WTC11 (cell line): ENCODE data around the gene NR2C2AP. TPM values are rescaled to one million over a fixed set of nuclear protein-coding genes. Genes with fewer than 3 reads are reported as not detected.

ENCODE experiments used
- ATAC-seq: fragments of 200-7000 bp; cut with Tn5 transposase; 2 replicates; pipeline ENCODE4 v1.10.0; 2021; ENCODE audit warnings: mild to moderate bottlenecking, moderate library complexity
- Bru-seq: library from RNA; stranded (reverse); fragments of 400-500 nt; gene quantifications from one replicate; lab custom pipeline; 2021; lab: Mats Ljungman, UMichigan
- CTCF ChIA-PET: fragments of 300-600 bp; sonication (Branson Sonifier 250); formaldehyde crosslinking; loops from one replicate; lab custom pipeline; 2021; ENCODE audit warnings: antibody characterized with exemption; lab: Charles Lee
- POLR2A ChIA-PET: fragments of 350-600 bp; sonication (Branson Sonifier 250); formaldehyde crosslinking; loops from one replicate; lab custom pipeline; 2021; ENCODE audit warnings: antibody characterized with exemption; lab: Charles Lee
- DNase-seq: peaks from one replicate; pipeline ENCODE4 v3.0.0; 2021; ENCODE audit warnings: low spot score
- H3K27ac Mint-ChIP-seq: 2 replicates; pipeline ENCODE4 v1.8.0; 2021; ENCODE audit warnings: mixed read lengths
- H3K27me3 Mint-ChIP-seq: 2 replicates; pipeline ENCODE4 v1.8.0; 2021; ENCODE audit warnings: low read depth, mild to moderate bottlenecking, moderate library complexity, mixed read lengths
- H3K36me3 Mint-ChIP-seq: 2 replicates; pipeline ENCODE4 v1.8.0; 2021; ENCODE audit warnings: mixed read lengths
- H3K4me1 Mint-ChIP-seq: 2 replicates; pipeline ENCODE4 v1.8.0; 2022; ENCODE audit warnings: mixed read lengths
- H3K4me3 Mint-ChIP-seq: 2 replicates; pipeline ENCODE4 v1.8.0; 2021; ENCODE audit warnings: mild to moderate bottlenecking, moderate library complexity, mixed read lengths
- H3K9me3 Mint-ChIP-seq: 2 replicates; pipeline ENCODE4 v1.8.0; 2021; ENCODE audit warnings: mixed read lengths
- CREM ChIP-seq: sonication (generic); formaldehyde crosslinking; IDR thresholded peaks from 2 replicates; pipeline ENCODE4 v1.8.1; 2022; ENCODE audit warnings: mild to moderate bottlenecking, missing genetic modification reagents, moderate library complexity
- MXD4 ChIP-seq: fragments of 250-450 bp; sonication (Bioruptor Pico); IDR thresholded peaks from 2 replicates; pipeline ENCODE4 v1.8.0; 2021; ENCODE audit warnings: mild to moderate bottlenecking, moderate library complexity, borderline replicate concordance
- NFATC4 ChIP-seq: fragments of 250-450 bp; sonication (Bioruptor Pico); IDR thresholded peaks from 2 replicates; pipeline ENCODE4 v1.9.0; 2021; ENCODE audit warnings: mild to moderate bottlenecking
- NR2C2 ChIP-seq: sonication (generic); formaldehyde crosslinking; IDR thresholded peaks from 2 replicates; pipeline ENCODE4 v1.8.0; 2022; ENCODE audit warnings: mild to moderate bottlenecking, missing genetic modification reagents
- OVOL2 ChIP-seq: fragments of 250-450 bp; sonication (Bioruptor Pico); IDR thresholded peaks from 2 replicates; pipeline ENCODE4 v1.9.0; 2021; ENCODE audit warnings: mild to moderate bottlenecking, borderline replicate concordance
- SP1 ChIP-seq: sonication (generic); formaldehyde crosslinking; conservative IDR thresholded peaks from 2 replicates; pipeline ENCODE4 v1.8.1; 2022; ENCODE audit warnings: missing genetic modification reagents
- ZNF396 ChIP-seq: fragments of 250-450 bp; sonication (Bioruptor Pico); IDR thresholded peaks from 2 replicates; pipeline ENCODE4 v1.8.0; 2021; ENCODE audit warnings: mild to moderate bottlenecking, moderate library complexity, borderline replicate concordance
- long read RNA-seq, 3 experiments: library from RNA in 1 of 3; library from capped mRNA in 1 of 3; library from polyadenylated mRNA in 1 of 3; unstranded in 2 of 3; stranded (forward) in 1 of 3; transcript quantifications; one replicate each; pipeline ENCODE4 v2.0.0, GENCODE V29; 2021
- total RNA-seq: library from RNA; stranded (reverse); gene quantifications from 3 replicates; pipeline ENCODE4 v1.2.3, GENCODE V29; 2021
- TF ChIP-seq, protein P1 (sequence below): sonication (generic); formaldehyde crosslinking; IDR thresholded peaks from 2 replicates; pipeline ENCODE4 v1.8.0; 2023; ENCODE audit warnings: missing genetic modification reagents, mild to moderate bottlenecking, borderline replicate concordance
- TF ChIP-seq, protein P2 (sequence below): fragments of 200-600 bp; IDR thresholded peaks from 2 replicates; pipeline ENCODE4 v1.8.0; 2022; ENCODE audit warnings: antibody characterized with exemption
- TF ChIP-seq, protein P3 (sequence below): sonication (generic); formaldehyde crosslinking; IDR thresholded peaks from 2 replicates; pipeline ENCODE4 v1.8.0; 2022; ENCODE audit warnings: mild to moderate bottlenecking, missing genetic modification reagents
- TF ChIP-seq, protein P4 (sequence below): sonication (generic); formaldehyde crosslinking; IDR thresholded peaks from 2 replicates; pipeline ENCODE4 v1.8.1; 2023; ENCODE audit warnings: mild to moderate bottlenecking, moderate library complexity, missing genetic modification reagents
- TF ChIP-seq, protein P5 (sequence below): sonication (generic); formaldehyde crosslinking; IDR thresholded peaks from 2 replicates; pipeline ENCODE4 v1.8.0; 2022; ENCODE audit warnings: mild to moderate bottlenecking, missing genetic modification reagents

NR2C2AP gene, protein sequence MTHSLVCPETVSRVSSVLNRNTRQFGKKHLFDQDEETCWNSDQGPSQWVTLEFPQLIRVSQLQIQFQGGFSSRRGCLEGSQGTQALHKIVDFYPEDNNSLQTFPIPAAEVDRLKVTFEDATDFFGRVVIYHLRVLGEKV
- total RNA-seq (22.7 to 24.9 TPM (median 23.4 TPM) in 3 replicates), Bru-seq, nascent RNA (percentile 76 among the genes with signal in this experiment)
- long read RNA-seq, experiment 1, transcript NR2C2AP-201 (5 exons, 1,293 nt): major isoform, 18 of 40 reads
- long read RNA-seq, experiment 1, partial matches to known transcripts: 3 of 40 reads
- long read RNA-seq, experiment 1, other reads (novel, unspliced or antisense): 9 of 40 reads
- long read RNA-seq, experiment 2, transcript NR2C2AP-201 (5 exons, 1,293 nt): major isoform, 8 of 26 reads
- long read RNA-seq, experiment 2, partial matches to known transcripts: 5 of 26 reads
- long read RNA-seq, experiment 2, other reads (novel, unspliced or antisense): 6 of 26 reads
- long read RNA-seq, experiment 3, transcript NR2C2AP-207 (4 exons, 899 nt): minor isoform, 6 of 90 reads
- long read RNA-seq, experiment 3, transcript NR2C2AP-204 (4 exons, 891 nt): minor isoform, 6 of 90 reads
- long read RNA-seq, experiment 3, transcript NR2C2AP-202 (6 exons, 859 nt): minor isoform, 12 of 90 reads
- long read RNA-seq, experiment 3, transcript NR2C2AP-201 (5 exons, 1,293 nt): major isoform, 34 of 90 reads
- long read RNA-seq, experiment 3, partial matches to known transcripts: 10 of 90 reads
- long read RNA-seq, experiment 3, other reads (novel, unspliced or antisense): 21 of 90 reads

DNA sequence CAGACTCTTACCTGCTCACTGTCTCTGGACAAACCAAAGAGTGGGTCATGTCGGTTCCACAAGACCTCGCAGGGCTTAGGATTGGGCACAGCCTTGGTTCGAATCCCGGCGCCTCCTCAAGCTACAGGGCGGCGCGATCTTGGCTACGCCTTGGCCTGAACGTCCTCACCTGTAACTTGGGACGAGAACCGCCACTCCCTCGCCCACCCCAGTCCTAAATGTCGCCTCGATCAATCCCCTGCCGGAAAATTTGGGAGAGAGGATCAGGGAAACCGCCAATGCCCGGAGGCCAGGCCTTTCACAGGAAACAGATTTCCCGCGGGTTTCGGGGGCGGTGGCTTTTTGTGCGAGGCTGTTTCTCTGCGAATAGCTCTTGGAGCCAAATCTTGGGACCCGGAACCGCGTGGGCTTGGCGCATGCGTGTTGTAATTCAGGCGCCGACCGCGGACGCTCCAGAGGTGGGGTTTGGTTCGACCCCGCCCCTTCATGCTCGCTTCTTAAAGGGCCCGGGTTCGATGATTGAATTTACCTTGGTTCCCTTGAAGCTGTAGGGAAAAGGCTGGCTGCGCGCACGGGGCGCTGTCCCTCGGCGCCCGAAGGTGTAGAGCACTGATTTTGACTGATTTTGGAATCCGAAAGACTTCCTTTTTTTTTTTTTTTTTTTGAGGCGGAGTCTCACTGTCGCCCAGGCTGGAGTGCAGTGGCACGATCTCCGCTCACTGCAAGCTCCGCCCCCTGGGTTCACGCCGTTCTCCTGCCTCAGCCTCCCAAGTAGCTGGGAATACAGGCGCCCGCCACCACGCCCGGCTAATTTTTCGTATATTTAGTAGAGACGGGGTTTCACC, at the start of gene NR2C2AP:
Gene NR2C2AP, minus strand, starts transcription at position 403 of the 845 bp plus-strand sequence. Its CDS starts 354 bp downstream, at position 49.
- Mint-ChIP-seq H3K27me3 (peaks cover 47% of the 10 kb centered on the region), H3K36me3 (peaks cover 7% of the 10 kb centered on the region)

More for the DNA sequence above, at the start of gene NR2C2AP:
- DNase-seq: peak; percentile 83
- ChIA-PET CTCF (interaction anchor here (0.6 to 4.2 kb wide), 15 partner anchors 8 to 371 kb away, joined by 3 to 22 read pairs (median 4); partner anchors contain the start of genes BORCS8, NCAN and RFXANK), POLR2A (interaction anchor here (0.6 to 1.6 kb wide), 5 partner anchors 10 to 369 kb away, joined by 4 to 9 read pairs (median 6); no protein-coding TSS in a partner anchor)
- peak; percentile 43; the same call in 1 of the 2 replicates for TF ChIP-seq NR2C2 (CRISPR knock-in tag)
- peak; percentile 43; the same call in 1 of the 2 replicates for TF ChIP-seq SP1 (CRISPR knock-in tag)
- TF ChIP-seq, protein P1, sequence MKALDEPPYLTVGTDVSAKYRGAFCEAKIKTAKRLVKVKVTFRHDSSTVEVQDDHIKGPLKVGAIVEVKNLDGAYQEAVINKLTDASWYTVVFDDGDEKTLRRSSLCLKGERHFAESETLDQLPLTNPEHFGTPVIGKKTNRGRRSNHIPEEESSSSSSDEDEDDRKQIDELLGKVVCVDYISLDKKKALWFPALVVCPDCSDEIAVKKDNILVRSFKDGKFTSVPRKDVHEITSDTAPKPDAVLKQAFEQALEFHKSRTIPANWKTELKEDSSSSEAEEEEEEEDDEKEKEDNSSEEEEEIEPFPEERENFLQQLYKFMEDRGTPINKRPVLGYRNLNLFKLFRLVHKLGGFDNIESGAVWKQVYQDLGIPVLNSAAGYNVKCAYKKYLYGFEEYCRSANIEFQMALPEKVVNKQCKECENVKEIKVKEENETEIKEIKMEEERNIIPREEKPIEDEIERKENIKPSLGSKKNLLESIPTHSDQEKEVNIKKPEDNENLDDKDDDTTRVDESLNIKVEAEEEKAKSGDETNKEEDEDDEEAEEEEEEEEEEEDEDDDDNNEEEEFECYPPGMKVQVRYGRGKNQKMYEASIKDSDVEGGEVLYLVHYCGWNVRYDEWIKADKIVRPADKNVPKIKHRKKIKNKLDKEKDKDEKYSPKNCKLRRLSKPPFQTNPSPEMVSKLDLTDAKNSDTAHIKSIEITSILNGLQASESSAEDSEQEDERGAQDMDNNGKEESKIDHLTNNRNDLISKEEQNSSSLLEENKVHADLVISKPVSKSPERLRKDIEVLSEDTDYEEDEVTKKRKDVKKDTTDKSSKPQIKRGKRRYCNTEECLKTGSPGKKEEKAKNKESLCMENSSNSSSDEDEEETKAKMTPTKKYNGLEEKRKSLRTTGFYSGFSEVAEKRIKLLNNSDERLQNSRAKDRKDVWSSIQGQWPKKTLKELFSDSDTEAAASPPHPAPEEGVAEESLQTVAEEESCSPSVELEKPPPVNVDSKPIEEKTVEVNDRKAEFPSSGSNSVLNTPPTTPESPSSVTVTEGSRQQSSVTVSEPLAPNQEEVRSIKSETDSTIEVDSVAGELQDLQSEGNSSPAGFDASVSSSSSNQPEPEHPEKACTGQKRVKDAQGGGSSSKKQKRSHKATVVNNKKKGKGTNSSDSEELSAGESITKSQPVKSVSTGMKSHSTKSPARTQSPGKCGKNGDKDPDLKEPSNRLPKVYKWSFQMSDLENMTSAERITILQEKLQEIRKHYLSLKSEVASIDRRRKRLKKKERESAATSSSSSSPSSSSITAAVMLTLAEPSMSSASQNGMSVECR (CRISPR knock-in tag): peak; percentile 57; the same call in 1 of the 2 replicates
- TF ChIP-seq, protein P2, sequence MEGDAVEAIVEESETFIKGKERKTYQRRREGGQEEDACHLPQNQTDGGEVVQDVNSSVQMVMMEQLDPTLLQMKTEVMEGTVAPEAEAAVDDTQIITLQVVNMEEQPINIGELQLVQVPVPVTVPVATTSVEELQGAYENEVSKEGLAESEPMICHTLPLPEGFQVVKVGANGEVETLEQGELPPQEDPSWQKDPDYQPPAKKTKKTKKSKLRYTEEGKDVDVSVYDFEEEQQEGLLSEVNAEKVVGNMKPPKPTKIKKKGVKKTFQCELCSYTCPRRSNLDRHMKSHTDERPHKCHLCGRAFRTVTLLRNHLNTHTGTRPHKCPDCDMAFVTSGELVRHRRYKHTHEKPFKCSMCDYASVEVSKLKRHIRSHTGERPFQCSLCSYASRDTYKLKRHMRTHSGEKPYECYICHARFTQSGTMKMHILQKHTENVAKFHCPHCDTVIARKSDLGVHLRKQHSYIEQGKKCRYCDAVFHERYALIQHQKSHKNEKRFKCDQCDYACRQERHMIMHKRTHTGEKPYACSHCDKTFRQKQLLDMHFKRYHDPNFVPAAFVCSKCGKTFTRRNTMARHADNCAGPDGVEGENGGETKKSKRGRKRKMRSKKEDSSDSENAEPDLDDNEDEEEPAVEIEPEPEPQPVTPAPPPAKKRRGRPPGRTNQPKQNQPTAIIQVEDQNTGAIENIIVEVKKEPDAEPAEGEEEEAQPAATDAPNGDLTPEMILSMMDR: no peak
- TF ChIP-seq CREM (CRISPR knock-in tag): 0 out of 2 replicates have a peak, but pooled peaks have one; percentile 25
- no peak for TF ChIP-seq MXD4
- TF ChIP-seq, protein P3, sequence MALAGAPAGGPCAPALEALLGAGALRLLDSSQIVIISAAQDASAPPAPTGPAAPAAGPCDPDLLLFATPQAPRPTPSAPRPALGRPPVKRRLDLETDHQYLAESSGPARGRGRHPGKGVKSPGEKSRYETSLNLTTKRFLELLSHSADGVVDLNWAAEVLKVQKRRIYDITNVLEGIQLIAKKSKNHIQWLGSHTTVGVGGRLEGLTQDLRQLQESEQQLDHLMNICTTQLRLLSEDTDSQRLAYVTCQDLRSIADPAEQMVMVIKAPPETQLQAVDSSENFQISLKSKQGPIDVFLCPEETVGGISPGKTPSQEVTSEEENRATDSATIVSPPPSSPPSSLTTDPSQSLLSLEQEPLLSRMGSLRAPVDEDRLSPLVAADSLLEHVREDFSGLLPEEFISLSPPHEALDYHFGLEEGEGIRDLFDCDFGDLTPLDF (CRISPR knock-in tag): no peak
- no peak for TF ChIP-seq NFATC4 (CRISPR knock-in tag)
- TF ChIP-seq, protein P4, sequence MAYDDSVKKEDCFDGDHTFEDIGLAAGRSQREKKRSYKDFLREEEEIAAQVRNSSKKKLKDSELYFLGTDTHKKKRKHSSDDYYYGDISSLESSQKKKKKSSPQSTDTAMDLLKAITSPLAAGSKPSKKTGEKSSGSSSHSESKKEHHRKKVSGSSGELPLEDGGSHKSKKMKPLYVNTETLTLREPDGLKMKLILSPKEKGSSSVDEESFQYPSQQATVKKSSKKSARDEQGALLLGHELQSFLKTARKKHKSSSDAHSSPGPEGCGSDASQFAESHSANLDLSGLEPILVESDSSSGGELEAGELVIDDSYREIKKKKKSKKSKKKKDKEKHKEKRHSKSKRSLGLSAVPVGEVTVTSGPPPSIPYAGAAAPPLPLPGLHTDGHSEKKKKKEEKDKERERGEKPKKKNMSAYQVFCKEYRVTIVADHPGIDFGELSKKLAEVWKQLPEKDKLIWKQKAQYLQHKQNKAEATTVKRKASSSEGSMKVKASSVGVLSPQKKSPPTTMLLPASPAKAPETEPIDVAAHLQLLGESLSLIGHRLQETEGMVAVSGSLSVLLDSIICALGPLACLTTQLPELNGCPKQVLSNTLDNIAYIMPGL (CRISPR knock-in tag): peak; percentile 16; the same call in 1 of the 2 replicates
- TF ChIP-seq OVOL2: no peak
- no peak for TF ChIP-seq ZNF396 (CRISPR knock-in tag)
- TF ChIP-seq, protein P5, sequence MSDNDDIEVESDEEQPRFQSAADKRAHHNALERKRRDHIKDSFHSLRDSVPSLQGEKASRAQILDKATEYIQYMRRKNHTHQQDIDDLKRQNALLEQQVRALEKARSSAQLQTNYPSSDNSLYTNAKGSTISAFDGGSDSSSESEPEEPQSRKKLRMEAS (CRISPR knock-in tag): peak; percentile 69
- Mint-ChIP-seq H3K27ac (peak within 1 kb of the TSS; percentile 63; the same call in 1 of the 2 replicates), H3K9me3 (peaks cover 7% of the 10 kb centered on the region; the same call in 1 of the 2 replicates), H3K4me1 (peaks cover 12% of the 10 kb centered on the region), H3K4me3 (peak within 1 kb of the TSS; percentile 88)
- ATAC-seq: peak; percentile 87
